K562 (cell line): ENCODE measurements around the gene EGFL7. TPM values are rescaled to one million over a fixed set of nuclear protein-coding genes. Genes with fewer than 3 reads are reported as not detected.

Experiments used
- ADNP ChIP-seq: fragments of 200-800 bp; sonication (Bioruptor generic); IDR thresholded peaks from 2 replicates; pipeline ENCODE4 v1.6.1; 2016; ENCODE audit warnings: missing genetic modification characterization, missing compliant biosample characterization
- ARID3B ChIP-seq: fragments of 250-450 bp; sonication (Bioruptor Pico); IDR thresholded peaks from 2 replicates; pipeline ENCODE4 v1.4.0; 2020; ENCODE audit warnings: borderline replicate concordance
- EP300 ChIP-seq: IDR thresholded peaks from 2 replicates; pipeline ENCODE4 v1.6.1; 2012; ENCODE audit warnings: low read length, improper control_type of control experiment
- HMGN3 ChIP-seq: IDR thresholded peaks from 2 replicates; pipeline ENCODE4 v1.6.1; 2011; ENCODE audit warnings: borderline replicate concordance, low read depth, mild to moderate bottlenecking, mixed read lengths, low read length; ENCODE audit not compliant: insufficient read length; ENCODE audit errors: extremely low read depth
- HNRNPK ChIP-seq: fragments of 200-400 bp; formaldehyde crosslinking; IDR thresholded peaks from one replicate; pipeline ENCODE4 v1.6.1; 2018; ENCODE audit warnings: mild to moderate bottlenecking, low read depth, low read length; ENCODE audit not compliant: poor library complexity, severe bottlenecking
- KDM5B ChIP-seq: fragments of 200-600 bp; sonication (generic); IDR thresholded peaks from 2 replicates; pipeline ENCODE4 v1.6.1; 2012; ENCODE audit warnings: low read depth, mild to moderate bottlenecking, moderate library complexity, low read length, control low read depth, inconsistent platforms; ENCODE audit not compliant: insufficient replicate concordance
- PCBP2 ChIP-seq: fragments of 200-400 bp; formaldehyde crosslinking; IDR thresholded peaks from 2 replicates; pipeline ENCODE4 v1.6.1; 2018; ENCODE audit warnings: low read length, low read depth, mild to moderate bottlenecking, moderate library complexity; ENCODE audit not compliant: poor library complexity, severe bottlenecking
- PHTF2 ChIP-seq: fragments of 250-450 bp; sonication (Bioruptor Pico); IDR thresholded peaks from 2 replicates; pipeline ENCODE4 v1.5.0; 2021; ENCODE audit warnings: mild to moderate bottlenecking
- RAD51 ChIP-seq: fragments of 450-650 bp; IDR thresholded peaks from 2 replicates; pipeline ENCODE4 v1.7.1; 2016; ENCODE audit warnings: low read depth, mild to moderate bottlenecking, borderline replicate concordance
- SIN3A ChIP-seq, 2 experiments: fragments of 150-350 bp in 1 of 2; IDR thresholded peaks; 2 replicates each; pipeline ENCODE4 v1.6.1; 2011 to 2016; ENCODE audit warnings: borderline replicate concordance in 2 of 2, low read depth in 2 of 2, low read length in 2 of 2, mild to moderate bottlenecking in 2 of 2, moderate library complexity in 2 of 2; ENCODE audit not compliant: control insufficient read depth in 1 of 2
- TFAM ChIP-seq: fragments of 250-450 bp; sonication (Bioruptor Pico); conservative IDR thresholded peaks from 2 replicates; pipeline ENCODE4 v1.5.0; 2021; ENCODE audit warnings: mild to moderate bottlenecking, moderate library complexity
- TFE3 ChIP-seq: fragments of 450-650 bp; formaldehyde crosslinking; IDR thresholded peaks from 2 replicates; pipeline ENCODE4 v1.4.0; 2020; ENCODE audit warnings: mild to moderate bottlenecking, mixed read lengths
- THRAP3 ChIP-seq: fragments of 450-650 bp; IDR thresholded peaks from 2 replicates; pipeline ENCODE4 v1.6.1; 2016; ENCODE audit warnings: mild to moderate bottlenecking, inconsistent platforms, borderline replicate concordance
- ZBTB17 ChIP-seq: fragments of 450-650 bp; formaldehyde crosslinking; IDR thresholded peaks from 2 replicates; pipeline ENCODE4 v1.4.0; 2020; ENCODE audit warnings: mild to moderate bottlenecking
- ZNF184 ChIP-seq: sonication (generic); formaldehyde crosslinking; IDR thresholded peaks from 2 replicates; pipeline ENCODE4 v1.5.0; 2020; ENCODE audit warnings: missing genetic modification reagents
- ZNF518B ChIP-seq: fragments of 250-450 bp; sonication (Bioruptor Pico); IDR thresholded peaks from 2 replicates; pipeline ENCODE4 v1.5.0; 2021; ENCODE audit warnings: mild to moderate bottlenecking, moderate library complexity
- ZNF780A ChIP-seq: fragments of 250-450 bp; sonication (Bioruptor Pico); IDR thresholded peaks from 2 replicates; pipeline ENCODE4 v1.5.0; 2021; ENCODE audit warnings: mild to moderate bottlenecking
- polyA plus RNA-seq, 8 experiments: library from polyadenylated mRNA; depleted of rRNA in 4 of 8; stranded (reverse) in 5 of 8; unstranded in 3 of 8; fragments of >200 nt; fragmentation: Nextera tagmentation in 2 of 8; fragmentation: Illumina TruSeq in 1 of 8; extraction: Ambion mirVana in 2 of 8; extraction: Trizol in 1 of 8; gene quantifications; 2 replicates each; pipeline versions ENCODE4 v1.2.1 to v1.2.3, GENCODE V29; 2011 to 2014; ENCODE audit warnings: inconsistent platforms in 1 of 8, missing spikeins in 1 of 8
- total RNA-seq, 7 experiments: library from RNA; depleted of rRNA in 6 of 7; stranded (reverse); fragments of >200 nt in 6 of 7; fragmentation: Illumina TruSeq in 2 of 7; extraction: Trizol in 2 of 7; gene quantifications; 2 replicates each; pipeline versions ENCODE4 v1.2.1 to v1.2.3, GENCODE V29; 2011 to 2021; ENCODE audit warnings: low replicate concordance in 1 of 7

EGFL7 gene
- total and polyA plus RNA-seq, 9 of the 15 experiments (the other 6 are each of a cell fraction or from before 2014, with no cell fraction given), result 1.5 to 286 (median 55.5) TPM

GRCh38 chr9:136686794-136687711 is 24.3 kb downstream of the EGFL7 start, which contains the start of gene AGPAT2 (continued):
- TF ChIP-seq ADNP (tag), result no peak
- TF ChIP-seq TFE3, result no peak
- TF ChIP-seq SIN3A (IDR thresholded peaks at IDR 0.05; ENCODE audit: borderline replicate concordance in 2 of 2, control insufficient read depth in 1 of 2, low read depth in 2 of 2, low read length in 2 of 2), result peak; percentile 63 to 66; a peak in 2 of 4 replicates
- TF ChIP-seq RAD51, result no peak; the same call in 1 of the 2 replicates
- no peak for TF ChIP-seq THRAP3
- no peak for TF ChIP-seq HNRNPK
- TF ChIP-seq ZBTB17 (CRISPR knock-in tag), result 0 out of 2 replicates have a peak, but pooled peaks have one; percentile 21
- TF ChIP-seq TFAM (CRISPR knock-in tag), result no peak
- no peak for TF ChIP-seq ARID3B
- no peak for TF ChIP-seq ZNF518B (CRISPR knock-in tag)
- TF ChIP-seq KDM5B, result peak; percentile 67
- TF ChIP-seq HMGN3, result peak; percentile 75
- TF ChIP-seq ZNF184 (CRISPR knock-in tag), result no peak
- peak; percentile 39 for TF ChIP-seq PCBP2
- TF ChIP-seq ZNF780A, result no peak
- no peak for TF ChIP-seq PHTF2 (CRISPR knock-in tag)
- no peak for TF ChIP-seq EP300
